ENCODE data around the gene WWC1.

Gene WWC1

GRCh38 chr5:168288349-168289245 lies 2.8 kb upstream of the WWC1 start:
- H3K4me2 ChIP-seq (ENCODE audit: low read depth, low read length): no peak overlapping the region
- no peaks in the 10 kb centered on the region for H3K9me3 ChIP-seq (replicated peaks; ENCODE audit: insufficient read depth, low read length)
- no peak overlapping the region for H3K9ac ChIP-seq (ENCODE audit: low read length)
- no peak for DNase-seq
- no peaks in the 10 kb centered on the region for H3K27me3 ChIP-seq (replicated peaks; ENCODE audit: insufficient read depth, low read length)
- peaks cover 16% of the 10 kb centered on the region for H3K79me2 ChIP-seq (ENCODE audit: low read length)
- H3K4me1 ChIP-seq (ENCODE audit: low read length): peaks cover 14% of the 10 kb centered on the region
- no peak overlapping the region for H3K4me3 ChIP-seq (ENCODE audit: low read length)
- H3F3A ChIP-seq (ENCODE audit: insufficient read depth, low read length): peaks cover 7% of the 10 kb centered on the region
- H4K20me1 ChIP-seq (ENCODE audit: insufficient read depth, low read length): no peaks in the 10 kb centered on the region
- H2AFZ ChIP-seq (ENCODE audit: low read length): no peak overlapping the region
- H3K36me3 ChIP-seq (replicated peaks; ENCODE audit: insufficient read depth, low read length): no peaks in the 10 kb centered on the region
- no peak overlapping the region for H3K27ac ChIP-seq (ENCODE audit: low read length)
- H3K9me2 ChIP-seq (replicated peaks; ENCODE audit: insufficient read depth, low read length): no peaks in the 10 kb centered on the region
- TF ChIP-seq EZH2 (optimal IDR thresholded peaks at IDR 0.05; ENCODE audit: low read depth, low read length) (no peak), CTCF (IDR thresholded peaks at IDR 0.05; ENCODE audit: low read length) (no peak), EZH2phosphoT487 (IDR thresholded peaks at IDR 0.05; ENCODE audit: low read length) (no peak)

- H3K4me2 ChIP-seq (ENCODE audit: low read depth, low read length): peak overlapping the region; percentile 47; the same call in 1 of the 2 replicates
- H4K20me1 ChIP-seq (ENCODE audit: insufficient read depth, low read length): no peaks in the 10 kb centered on the region
- no peaks in the 10 kb centered on the region for H3K9me2 ChIP-seq (replicated peaks; ENCODE audit: insufficient read depth, low read length)
- H3K4me3 ChIP-seq (ENCODE audit: low read length): peak overlapping the region; percentile 29; the same call in 1 of the 2 replicates
- peak overlapping the region; percentile 26 for H2AFZ ChIP-seq (ENCODE audit: low read length)
- H3K27me3 ChIP-seq (replicated peaks; ENCODE audit: insufficient read depth, low read length): no peaks in the 10 kb centered on the region
- H3K36me3 ChIP-seq (replicated peaks; ENCODE audit: insufficient read depth, low read length): no peaks in the 10 kb centered on the region
- H3K79me2 ChIP-seq (ENCODE audit: low read length): peaks cover 39% of the 10 kb centered on the region
- no peaks in the 10 kb centered on the region for H3K9me3 ChIP-seq (replicated peaks; ENCODE audit: insufficient read depth, low read length)
- no peak overlapping the region for H3K27ac ChIP-seq (ENCODE audit: low read length)
- H3F3A ChIP-seq (ENCODE audit: insufficient read depth, low read length): peaks cover 7% of the 10 kb centered on the region
- no peak overlapping the region; the same call in 1 of the 2 replicates for H3K9ac ChIP-seq (ENCODE audit: low read length)
- TF ChIP-seq CTCF (IDR thresholded peaks at IDR 0.05; ENCODE audit: low read length) (no peak), EZH2 (optimal IDR thresholded peaks at IDR 0.05; ENCODE audit: low read depth, low read length) (no peak), EZH2phosphoT487 (IDR thresholded peaks at IDR 0.05; ENCODE audit: low read length) (no peak)
- peaks cover 14% of the 10 kb centered on the region for H3K4me1 ChIP-seq (ENCODE audit: low read length)
- no peak for DNase-seq
These were observed 523 bp upstream of the WWC1 start for GRCh38 chr5:168290902-168291341.

GRCh38 chr5:168291964-168292785 lies 730 bp downstream of the WWC1 start:
- peaks cover 52% of the 10 kb centered on the region for H3K79me2 ChIP-seq (ENCODE audit: low read length)
- peak; percentile 50 for DNase-seq
- TF ChIP-seq EZH2 (optimal IDR thresholded peaks at IDR 0.05; ENCODE audit: low read depth, low read length) (no peak), CTCF (IDR thresholded peaks at IDR 0.05; ENCODE audit: low read length) (peak; percentile 4; the same call in 1 of the 2 replicates), EZH2phosphoT487 (IDR thresholded peaks at IDR 0.05; ENCODE audit: low read length) (no peak)
- no peaks in the 10 kb centered on the region for H4K20me1 ChIP-seq (ENCODE audit: insufficient read depth, low read length)
- H3K4me1 ChIP-seq (ENCODE audit: low read length): peaks cover 14% of the 10 kb centered on the region
- H3K4me2 ChIP-seq (ENCODE audit: low read depth, low read length): peak overlapping the region; percentile 82
- peak overlapping the region; percentile 74 for H3K4me3 ChIP-seq (ENCODE audit: low read length)
- H3K9ac ChIP-seq (ENCODE audit: low read length): peak overlapping the region; percentile 61
- H3K9me3 ChIP-seq (replicated peaks; ENCODE audit: insufficient read depth, low read length): no peaks in the 10 kb centered on the region
- H3K27me3 ChIP-seq (replicated peaks; ENCODE audit: insufficient read depth, low read length): no peaks in the 10 kb centered on the region
- peaks cover 7% of the 10 kb centered on the region for H3F3A ChIP-seq (ENCODE audit: insufficient read depth, low read length)
- H3K36me3 ChIP-seq (replicated peaks; ENCODE audit: insufficient read depth, low read length): no peaks in the 10 kb centered on the region
- no peaks in the 10 kb centered on the region for H3K9me2 ChIP-seq (replicated peaks; ENCODE audit: insufficient read depth, low read length)
- H3K27ac ChIP-seq (ENCODE audit: low read length): no peak overlapping the region
- H2AFZ ChIP-seq (ENCODE audit: low read length): peak overlapping the region; percentile 43
